Chondrocyte (in vitro differentiated cells): ENCODE data around the gene RCBTB2. TPM values are rescaled to one million over a fixed set of nuclear protein-coding genes. Genes with fewer than 3 reads are reported as not detected.

ENCODE experiments used
- DNase-seq: peaks from one replicate; pipeline ENCODE4 v3.0.0; 2021; ENCODE audit warnings: mixed read lengths, low spot score
- H3K27ac Mint-ChIP-seq: one replicate; pipeline ENCODE4 v1.8.0; 2021; ENCODE audit warnings: mild to moderate bottlenecking, moderate library complexity, mixed read lengths; ENCODE audit not compliant: unreplicated experiment
- H3K27me3 Mint-ChIP-seq: 2 replicates; pipeline ENCODE4 v1.8.0; 2021; ENCODE audit warnings: low read depth, mixed read lengths
- H3K36me3 Mint-ChIP-seq: 2 replicates; pipeline ENCODE4 v1.8.0; 2021; ENCODE audit warnings: low read depth, mixed read lengths
- H3K4me1 Mint-ChIP-seq: 2 replicates; pipeline ENCODE4 v1.8.0; 2021; ENCODE audit warnings: low read depth, mild to moderate bottlenecking, mixed read lengths
- H3K4me3 Mint-ChIP-seq: one replicate; pipeline ENCODE4 v1.8.0; 2021; ENCODE audit warnings: mild to moderate bottlenecking, moderate library complexity, mixed read lengths; ENCODE audit not compliant: unreplicated experiment
- H3K9me3 Mint-ChIP-seq: 2 replicates; pipeline ENCODE4 v1.8.0; 2021; ENCODE audit warnings: low read depth, mixed read lengths
- total RNA-seq: library from RNA; stranded (reverse); gene quantifications from 3 replicates; pipeline ENCODE4 v1.2.1, GENCODE V29; 2021
- TF ChIP-seq, protein P1 (sequence below): fragments of 200-600 bp; sonication (generic); IDR thresholded peaks from 2 replicates; pipeline ENCODE4 v1.5.0; 2021; ENCODE audit warnings: antibody characterized with exemption, mild to moderate bottlenecking, moderate library complexity

Gene RCBTB2
- total RNA-seq, 1 donor from 2014 or later: 8.6 TPM

DNA sequence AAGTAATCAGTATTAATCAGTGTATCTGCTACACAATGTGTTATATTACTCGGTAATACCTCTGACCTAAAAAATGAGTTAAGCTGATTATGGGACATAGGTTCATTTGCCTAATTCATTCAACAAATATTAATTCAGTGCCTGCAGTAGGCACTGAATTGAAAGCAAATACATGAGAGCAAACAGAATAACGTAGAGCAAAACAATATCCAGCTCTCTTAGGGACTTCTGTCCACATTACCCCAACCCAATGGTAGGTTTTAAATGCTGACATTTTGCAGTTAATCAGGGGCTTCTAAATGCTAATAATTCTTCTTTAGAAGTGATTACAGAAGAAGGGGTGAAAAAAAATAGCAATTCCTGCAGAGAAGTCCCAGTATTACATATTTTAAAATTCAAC, 4.9 kb downstream of the RCBTB2 start:
- Mint-ChIP-seq H3K36me3 (no peaks in the 10 kb centered on the region), H3K4me3 (no peak overlapping the region), H3K27ac (no peak overlapping the region), H3K4me1 (peaks cover 13% of the 10 kb centered on the region), H3K27me3 (no peaks in the 10 kb centered on the region), H3K9me3 (no peaks in the 10 kb centered on the region)
- DNase-seq: no peak
- TF ChIP-seq, protein P1, sequence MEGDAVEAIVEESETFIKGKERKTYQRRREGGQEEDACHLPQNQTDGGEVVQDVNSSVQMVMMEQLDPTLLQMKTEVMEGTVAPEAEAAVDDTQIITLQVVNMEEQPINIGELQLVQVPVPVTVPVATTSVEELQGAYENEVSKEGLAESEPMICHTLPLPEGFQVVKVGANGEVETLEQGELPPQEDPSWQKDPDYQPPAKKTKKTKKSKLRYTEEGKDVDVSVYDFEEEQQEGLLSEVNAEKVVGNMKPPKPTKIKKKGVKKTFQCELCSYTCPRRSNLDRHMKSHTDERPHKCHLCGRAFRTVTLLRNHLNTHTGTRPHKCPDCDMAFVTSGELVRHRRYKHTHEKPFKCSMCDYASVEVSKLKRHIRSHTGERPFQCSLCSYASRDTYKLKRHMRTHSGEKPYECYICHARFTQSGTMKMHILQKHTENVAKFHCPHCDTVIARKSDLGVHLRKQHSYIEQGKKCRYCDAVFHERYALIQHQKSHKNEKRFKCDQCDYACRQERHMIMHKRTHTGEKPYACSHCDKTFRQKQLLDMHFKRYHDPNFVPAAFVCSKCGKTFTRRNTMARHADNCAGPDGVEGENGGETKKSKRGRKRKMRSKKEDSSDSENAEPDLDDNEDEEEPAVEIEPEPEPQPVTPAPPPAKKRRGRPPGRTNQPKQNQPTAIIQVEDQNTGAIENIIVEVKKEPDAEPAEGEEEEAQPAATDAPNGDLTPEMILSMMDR: no peak

DNA sequence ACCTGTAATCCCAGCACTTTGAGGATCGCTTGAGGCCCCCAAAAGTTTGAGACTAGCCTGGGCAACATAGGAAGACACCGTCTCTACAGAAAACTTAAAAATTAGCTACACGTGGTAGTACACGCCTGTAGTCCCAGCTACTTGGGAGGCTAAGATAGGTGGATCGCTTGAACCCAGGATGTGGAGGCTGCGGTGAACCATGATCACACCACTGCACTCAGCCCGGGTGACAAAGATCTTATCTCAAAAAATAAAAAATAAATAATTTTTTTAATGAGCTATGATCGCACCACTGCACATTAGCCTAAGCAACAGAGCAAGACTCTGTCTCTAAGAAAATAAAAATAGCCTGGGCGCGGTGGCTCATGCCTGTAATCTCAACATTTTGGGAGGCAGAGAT, 6.6 kb downstream of the RCBTB2 start:
- Mint-ChIP-seq H3K9me3 (no peaks in the 10 kb centered on the region), H3K4me1 (peaks cover 3% of the 10 kb centered on the region), H3K36me3 (no peaks in the 10 kb centered on the region), H3K27ac (no peak overlapping the region), H3K4me3 (no peak overlapping the region), H3K27me3 (no peaks in the 10 kb centered on the region)
- no peak for DNase-seq
- TF ChIP-seq, protein P1: no peak

DNA sequence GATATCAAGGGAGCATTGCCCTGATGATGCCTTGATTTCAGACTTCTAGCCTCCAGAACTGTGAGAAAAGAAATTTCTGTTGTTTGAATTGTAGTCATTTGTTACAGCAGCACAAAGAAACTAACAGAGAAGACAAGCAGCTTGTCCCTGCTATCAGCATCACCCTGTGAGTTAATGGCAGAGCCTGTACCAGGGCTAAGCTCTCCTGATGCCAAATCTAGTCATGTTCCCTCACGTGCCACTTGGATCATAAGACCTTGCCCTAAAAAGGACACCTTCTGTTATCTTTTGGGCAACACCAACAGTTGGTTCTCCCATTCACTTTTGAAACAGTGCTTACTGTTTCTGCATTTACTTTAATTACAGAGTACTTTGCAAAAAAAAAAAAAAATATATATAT, 14.8 kb downstream of the RCBTB2 start:
- no peak overlapping the region for H3K27ac Mint-ChIP-seq
- TF ChIP-seq, protein P1: no peak
- no peak overlapping the region for H3K4me3 Mint-ChIP-seq
- DNase-seq: no peak
- no peaks in the 10 kb centered on the region for H3K4me1 Mint-ChIP-seq
- no peaks in the 10 kb centered on the region for H3K27me3 Mint-ChIP-seq
- peaks cover 2% of the 10 kb centered on the region for H3K36me3 Mint-ChIP-seq
- no peaks in the 10 kb centered on the region for H3K9me3 Mint-ChIP-seq

DNA sequence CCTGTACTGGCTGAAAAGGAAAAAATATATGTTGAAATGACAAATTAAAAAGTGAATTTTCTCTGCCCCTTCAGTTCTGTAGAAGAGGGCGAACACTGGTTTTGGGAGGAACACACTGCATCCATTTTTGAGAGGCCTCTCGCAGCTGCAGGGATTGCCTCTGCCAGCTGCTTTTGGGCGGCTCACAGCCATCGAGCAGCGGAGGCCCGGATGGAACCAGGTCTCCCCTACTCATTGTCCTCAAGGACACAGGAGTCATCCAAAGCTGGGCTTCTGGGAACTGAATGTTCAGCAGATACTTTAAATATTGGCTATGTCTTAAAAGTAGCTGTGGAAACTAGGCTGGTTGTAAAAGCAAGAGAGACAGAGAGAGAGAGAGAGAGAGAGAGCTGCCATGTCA, 17.1 kb downstream of the RCBTB2 start:
- Mint-ChIP-seq H3K27ac (no peak overlapping the region), H3K4me3 (no peak overlapping the region), H3K27me3 (no peaks in the 10 kb centered on the region), H3K36me3 (peaks cover 2% of the 10 kb centered on the region), H3K9me3 (no peaks in the 10 kb centered on the region), H3K4me1 (peaks cover 7% of the 10 kb centered on the region)
- no peak for DNase-seq
- TF ChIP-seq, protein P1: no peak

DNA sequence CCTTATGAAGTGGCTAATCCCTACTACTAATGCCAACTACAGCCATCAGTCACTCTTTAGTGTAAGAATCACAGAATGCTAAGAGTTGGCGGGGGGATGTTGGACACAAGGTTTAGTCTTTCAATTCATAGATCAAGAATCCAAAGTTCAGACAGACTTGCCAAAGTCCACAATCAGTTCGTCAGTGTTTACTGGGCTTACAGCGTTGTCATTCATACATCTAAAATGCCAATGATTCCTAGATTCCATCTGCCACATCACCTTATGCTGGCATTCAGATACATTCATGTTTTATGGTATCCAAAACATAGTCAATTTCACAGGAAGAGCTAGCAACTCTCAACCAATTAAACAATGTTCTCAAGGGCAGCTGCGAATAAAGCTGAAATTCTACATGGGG, 18.1 kb downstream of the RCBTB2 start:
- Mint-ChIP-seq H3K27ac (no peak overlapping the region), H3K9me3 (no peaks in the 10 kb centered on the region), H3K4me3 (no peak overlapping the region), H3K4me1 (peaks cover 7% of the 10 kb centered on the region), H3K27me3 (no peaks in the 10 kb centered on the region), H3K36me3 (peaks cover 2% of the 10 kb centered on the region)
- TF ChIP-seq, protein P1: no peak
- no peak for DNase-seq
